Stimulated activated CD8-positive, alpha-beta memory T cell treated with anti-CD3 and anti-CD28 coated beads, Interleukin-4, amount 100 ng/mL, for 1 hour (primary cell): ENCODE measurements around the gene C16orf92.
A peak's percentile ranks its signal among the peaks of the same experiment; 100 is the strongest.

Experiments
- DNase-seq, 2 donors: peaks; one replicate each; pipeline ENCODE4 v3.0.0-alpha.2; 2020; ENCODE audit warnings: low read depth in 2 of 2, low spot score in 1 of 2

Gene C16orf92

GRCh38 chr16:29988346-29989075 is 34.5 kb upstream of the C16orf92 start:
- no peak for DNase-seq

GRCh38 chr16:29989111-29989858 is 33.7 kb upstream of the C16orf92 start:
- DNase-seq, result no peak

DNA sequence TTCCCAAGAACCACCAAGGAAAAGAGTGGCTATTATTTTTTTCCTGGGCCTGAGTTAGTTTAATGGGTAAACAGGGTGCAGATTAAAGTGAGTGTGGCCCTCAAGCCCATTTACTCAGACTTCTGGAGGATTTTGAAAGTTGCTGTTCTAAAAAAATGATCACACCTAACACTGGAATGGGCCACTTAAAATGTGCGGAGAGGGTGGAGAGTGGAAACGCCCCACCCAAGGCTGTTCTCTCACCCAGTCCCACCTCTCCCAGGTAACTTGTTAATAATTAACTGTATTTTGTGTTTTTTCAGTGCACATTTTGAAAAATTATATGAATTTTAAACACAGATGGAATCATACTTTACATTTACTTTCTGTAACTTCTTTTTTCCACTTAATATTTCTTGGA is 33.0 kb upstream of the C16orf92 start:
- no peak for DNase-seq

DNA sequence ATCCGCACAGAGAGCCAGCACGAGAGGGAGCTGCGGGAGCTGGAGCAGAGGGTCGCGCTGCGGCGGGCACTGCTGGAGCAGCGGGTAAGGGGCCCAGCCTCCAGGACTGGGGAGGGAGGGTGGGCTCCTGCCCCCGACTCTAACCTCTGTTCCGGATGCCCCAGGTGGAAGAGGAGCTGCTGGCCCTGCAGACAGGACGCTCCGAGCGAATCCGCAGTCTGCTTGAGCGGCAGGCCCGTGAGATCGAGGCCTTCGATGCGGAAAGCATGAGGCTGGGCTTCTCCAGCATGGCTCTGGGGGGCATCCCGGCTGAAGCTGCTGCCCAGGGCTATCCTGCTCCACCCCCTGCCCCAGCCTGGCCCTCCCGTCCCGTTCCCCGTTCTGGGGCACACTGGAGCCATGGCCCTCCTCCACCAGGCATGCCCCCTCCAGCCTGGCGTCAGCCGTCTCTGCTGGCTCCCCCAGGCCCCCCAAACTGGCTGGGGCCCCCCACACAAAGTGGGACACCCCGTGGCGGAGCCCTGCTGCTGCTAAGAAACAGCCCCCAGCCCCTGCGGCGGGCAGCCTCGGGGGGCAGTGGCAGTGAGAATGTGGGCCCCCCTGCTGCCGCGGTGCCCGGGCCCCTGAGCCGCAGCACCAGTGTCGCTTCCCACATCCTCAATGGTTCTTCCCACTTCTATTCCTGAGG is 32.0 kb upstream of the C16orf92 start:
- DNase-seq, result no peak

- DNase-seq, result no peak
Measured at GRCh38 chr16:29991571-29991904, 31.5 kb upstream of the C16orf92 start.

DNA sequence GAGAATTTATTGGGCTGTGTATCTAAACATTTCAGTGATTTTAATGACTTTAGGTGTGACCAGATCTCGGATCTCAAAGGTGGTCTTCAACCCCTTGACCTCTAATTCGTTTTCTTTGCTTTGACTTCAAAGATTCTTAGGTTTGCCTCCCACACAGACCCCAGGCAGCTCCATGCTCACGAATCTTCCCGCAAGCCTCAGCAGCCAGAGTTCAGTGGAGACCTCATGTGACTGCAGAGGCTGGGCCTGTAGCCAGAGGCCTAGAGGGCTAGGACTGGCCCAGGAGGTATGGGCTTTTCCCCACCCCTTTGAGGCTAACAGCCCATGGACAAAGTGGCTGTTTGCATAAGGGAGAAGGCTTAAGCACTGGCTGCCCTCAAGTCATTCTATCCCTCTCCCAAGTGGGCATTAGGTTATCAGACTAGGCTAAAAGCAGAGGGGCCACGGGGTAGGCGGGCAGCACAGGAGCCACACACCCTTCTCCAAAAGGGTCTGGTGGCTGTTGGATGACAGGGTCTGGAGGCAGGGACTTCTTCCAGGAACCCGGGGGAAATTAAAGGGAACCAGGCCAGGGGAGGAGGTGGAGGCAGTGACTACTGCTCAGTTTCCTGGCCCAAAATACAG is 30.5 kb upstream of the C16orf92 start:
- DNase-seq, result no peak

GRCh38 chr16:29993191-29993902 is 29.7 kb upstream of the C16orf92 start:
- DNase-seq, result no peak

DNA sequence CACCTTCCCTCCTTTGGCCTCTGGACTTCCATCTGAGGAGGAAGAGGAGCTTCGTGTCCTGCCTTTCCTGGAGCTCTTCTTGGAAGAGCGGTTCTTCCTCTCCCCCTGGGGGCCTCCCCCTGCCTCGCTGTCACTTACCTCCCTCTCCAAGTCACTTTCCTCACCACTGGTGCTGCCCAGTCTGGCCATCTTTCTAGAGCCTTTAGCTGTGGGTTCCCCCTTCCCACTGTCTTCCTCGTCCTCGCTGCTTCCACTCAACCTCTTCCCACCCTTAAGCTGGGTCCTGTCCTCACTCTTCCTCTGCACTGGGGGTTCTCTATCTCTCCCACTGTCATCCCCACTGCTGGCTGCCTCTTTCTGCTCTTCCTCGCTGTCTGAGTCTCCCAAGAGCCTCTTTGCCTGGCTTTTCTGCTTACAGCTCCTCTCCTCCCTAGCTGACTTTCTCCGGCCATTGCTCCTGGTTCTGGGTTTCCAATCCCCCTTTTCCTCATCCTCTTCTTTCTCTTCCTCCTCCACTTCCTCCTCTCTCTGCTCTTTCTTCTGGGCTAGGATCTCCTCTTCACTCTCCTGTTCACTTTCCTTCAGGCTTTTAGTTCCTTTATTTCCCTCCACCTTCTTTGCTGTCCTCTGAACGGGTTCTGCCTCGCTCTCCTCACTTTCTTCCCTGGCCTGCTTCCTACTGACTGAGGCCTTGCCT is 28.9 kb upstream of the C16orf92 start:
- DNase-seq, result no peak

DNA sequence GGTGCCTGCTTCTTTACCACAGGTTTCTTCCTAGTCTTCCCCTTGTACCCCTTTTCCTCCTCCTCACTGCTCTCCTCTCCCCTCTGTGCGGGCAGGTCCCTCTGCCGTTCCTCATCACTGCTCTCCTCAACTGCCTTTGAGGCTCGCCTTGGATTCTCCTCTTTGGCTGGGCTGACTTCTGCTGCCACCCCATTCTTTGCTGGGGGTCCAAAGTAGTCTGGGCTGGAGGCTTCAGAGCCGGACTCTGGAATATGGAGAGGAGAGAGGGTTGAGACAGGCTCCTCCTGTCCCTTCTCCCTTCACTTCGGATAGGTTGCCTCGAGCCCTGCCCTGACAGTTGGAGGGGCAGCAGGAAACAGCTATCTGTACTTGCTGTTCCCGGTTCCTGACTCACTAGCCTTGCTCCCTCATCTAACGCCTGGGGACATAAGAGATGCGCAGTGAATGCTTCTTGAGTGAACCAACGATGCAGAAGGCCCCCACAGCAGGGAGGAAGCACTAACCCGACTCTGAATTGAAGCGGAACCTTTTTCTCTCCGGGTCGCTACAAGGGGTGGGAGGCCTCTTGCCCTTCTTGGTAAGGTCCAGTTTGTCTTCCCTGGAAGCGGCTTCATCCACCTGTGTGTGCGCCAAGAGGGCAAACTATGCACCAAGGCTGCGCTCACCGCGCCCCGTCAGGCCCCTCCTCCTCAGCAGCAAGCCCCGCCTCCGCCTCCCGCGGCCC is 28.2 kb upstream of the C16orf92 start:
- DNase-seq, result peak in 1 of 2 donors; percentile 40

GRCh38 chr16:29995324-29995910 is 27.6 kb upstream of the C16orf92 start, which contains the start of gene HIRIP3:
TSS of gene HIRIP3 (minus strand) at chr16:29995617. CDS start at chr16:29995605, 12 bp downstream.
- peak; percentile 61 to 75 for DNase-seq

GRCh38 chr16:29995911-29996765 is 26.9 kb upstream of the C16orf92 start, which contains the start of gene INO80E:
TSS of gene INO80E (plus strand) at chr16:29996241. CDS start at chr16:29996311, 70 bp downstream.
- DNase-seq, result peak; percentile 96 to 99

DNA sequence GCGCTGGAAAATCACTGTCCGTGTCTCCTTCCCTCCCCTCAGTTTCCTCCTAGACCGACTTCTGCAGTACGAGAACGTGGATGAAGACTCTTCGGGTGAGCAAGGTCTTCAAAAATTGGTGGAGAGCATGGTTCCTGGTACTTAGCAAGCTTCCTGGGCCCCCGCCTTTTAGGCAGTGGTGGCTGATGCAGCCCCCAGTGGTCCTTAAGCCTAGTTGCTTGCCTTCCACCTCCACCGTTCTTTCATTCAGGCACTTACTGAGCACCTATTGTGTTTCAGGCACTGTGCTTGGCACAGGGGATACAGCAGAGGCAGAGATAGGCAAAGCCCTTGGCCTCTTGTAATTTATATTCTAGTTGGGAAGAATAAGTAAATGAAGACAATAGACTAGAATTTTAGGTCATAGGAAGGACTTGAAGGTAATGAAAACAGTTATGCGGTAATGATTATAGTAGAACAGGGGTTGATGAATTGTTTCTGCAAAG is 26.2 kb upstream of the C16orf92 start:
- no peak for DNase-seq

- no peak for DNase-seq
Measured at GRCh38 chr16:29999605-30000004, 23.4 kb upstream of the C16orf92 start.

- DNase-seq, result no peak
Measured at GRCh38 chr16:30000735-30001631, 22.0 kb upstream of the C16orf92 start.

DNA sequence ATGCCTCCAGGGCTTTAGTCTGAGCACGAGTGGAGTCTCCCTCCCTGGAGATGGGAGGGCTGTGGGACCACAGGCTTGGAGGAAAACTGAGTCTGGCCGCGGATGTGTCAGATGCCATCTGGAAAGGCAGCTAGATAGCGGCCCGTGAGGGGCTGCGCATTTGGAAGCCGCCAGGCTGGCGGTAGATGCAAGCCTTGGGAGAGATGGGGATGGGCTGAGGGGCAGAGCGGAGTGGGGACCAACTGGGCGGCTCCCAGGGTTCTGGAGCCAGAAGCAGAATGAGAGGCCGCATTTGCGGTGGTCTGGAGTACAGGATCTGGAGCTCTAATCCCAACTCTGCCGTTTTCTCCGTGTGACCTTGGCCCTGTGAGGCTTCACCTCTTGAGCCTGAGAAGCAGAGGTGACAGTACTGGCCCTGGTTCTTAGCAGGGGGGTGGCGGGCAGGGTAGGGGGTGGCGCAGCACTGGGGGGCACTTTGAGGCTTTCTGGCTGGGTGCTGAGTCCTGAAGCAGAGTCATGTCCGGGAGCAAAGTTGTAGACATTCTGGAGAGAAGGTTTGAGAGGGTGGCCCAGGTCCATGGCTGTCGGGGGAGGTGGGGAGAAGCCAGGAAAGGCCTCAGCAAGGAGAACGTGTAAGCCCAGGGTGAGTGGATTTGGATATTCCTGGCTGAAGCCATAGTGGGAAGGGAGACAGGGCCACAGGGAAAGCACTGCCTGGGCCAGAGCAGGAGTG is 20.2 kb upstream of the C16orf92 start:
- no peak for DNase-seq

DNA sequence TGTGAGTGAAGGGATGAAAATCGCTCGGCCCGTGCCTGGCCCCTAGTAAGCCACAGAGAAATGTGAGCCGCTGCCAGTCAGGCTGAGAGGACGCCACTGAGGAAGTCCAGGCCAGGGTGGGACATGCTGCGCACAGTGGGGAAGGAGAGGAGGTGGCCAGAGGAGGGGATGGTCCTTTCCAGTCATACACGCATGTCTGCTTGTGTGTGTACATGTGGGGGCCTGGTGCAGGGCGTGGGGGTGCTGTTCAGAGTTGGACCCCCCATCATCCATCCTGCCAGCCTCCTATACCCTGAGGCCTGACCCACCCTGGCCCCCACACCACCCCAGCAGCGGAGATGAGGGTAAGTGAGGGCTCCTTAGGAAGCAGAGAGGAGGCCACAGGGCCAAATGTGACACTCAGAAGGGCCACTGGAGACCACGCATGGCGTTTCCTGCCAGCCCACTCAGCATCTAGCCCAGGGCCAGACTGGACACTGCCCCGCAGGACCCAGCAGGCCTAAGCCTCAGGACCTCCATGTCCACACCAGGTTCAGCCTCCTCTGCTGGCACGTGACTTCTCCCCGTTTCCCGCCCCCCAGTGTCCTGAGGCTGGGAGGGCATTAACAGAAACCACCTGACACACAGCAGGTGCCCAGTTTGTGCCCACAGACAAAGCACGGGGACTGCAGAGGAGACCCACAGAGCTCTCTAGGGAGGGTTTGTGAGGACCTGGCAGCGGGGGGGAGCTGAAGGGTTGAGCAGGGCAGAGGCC is 19.2 kb upstream of the C16orf92 start:
- DNase-seq, result no peak
